Uterus (tissue), 2 donors: ENCODE data around the gene TGM2.

ENCODE experiments used
- CTCF ChIP-seq, 4 experiments: fragments of 200-600 bp in 2 of 4; fragments of 450-650 bp in 2 of 4; sonication (generic) in 2 of 4; IDR thresholded peaks; one replicate each; pipeline ENCODE4 v1.5.1; 2016 to 2019; ENCODE audit warnings: antibody characterized with exemption in 4 of 4, mild to moderate bottlenecking in 2 of 4, moderate library complexity in 1 of 4
- POLR2A ChIP-seq, 2 donors: fragments of 450-650 bp; IDR thresholded peaks; one replicate each; pipeline ENCODE4 v1.6.1; 2016; ENCODE audit warnings: antibody characterized with exemption in 2 of 2, mild to moderate bottlenecking in 1 of 2, moderate library complexity in 1 of 2

DNA sequence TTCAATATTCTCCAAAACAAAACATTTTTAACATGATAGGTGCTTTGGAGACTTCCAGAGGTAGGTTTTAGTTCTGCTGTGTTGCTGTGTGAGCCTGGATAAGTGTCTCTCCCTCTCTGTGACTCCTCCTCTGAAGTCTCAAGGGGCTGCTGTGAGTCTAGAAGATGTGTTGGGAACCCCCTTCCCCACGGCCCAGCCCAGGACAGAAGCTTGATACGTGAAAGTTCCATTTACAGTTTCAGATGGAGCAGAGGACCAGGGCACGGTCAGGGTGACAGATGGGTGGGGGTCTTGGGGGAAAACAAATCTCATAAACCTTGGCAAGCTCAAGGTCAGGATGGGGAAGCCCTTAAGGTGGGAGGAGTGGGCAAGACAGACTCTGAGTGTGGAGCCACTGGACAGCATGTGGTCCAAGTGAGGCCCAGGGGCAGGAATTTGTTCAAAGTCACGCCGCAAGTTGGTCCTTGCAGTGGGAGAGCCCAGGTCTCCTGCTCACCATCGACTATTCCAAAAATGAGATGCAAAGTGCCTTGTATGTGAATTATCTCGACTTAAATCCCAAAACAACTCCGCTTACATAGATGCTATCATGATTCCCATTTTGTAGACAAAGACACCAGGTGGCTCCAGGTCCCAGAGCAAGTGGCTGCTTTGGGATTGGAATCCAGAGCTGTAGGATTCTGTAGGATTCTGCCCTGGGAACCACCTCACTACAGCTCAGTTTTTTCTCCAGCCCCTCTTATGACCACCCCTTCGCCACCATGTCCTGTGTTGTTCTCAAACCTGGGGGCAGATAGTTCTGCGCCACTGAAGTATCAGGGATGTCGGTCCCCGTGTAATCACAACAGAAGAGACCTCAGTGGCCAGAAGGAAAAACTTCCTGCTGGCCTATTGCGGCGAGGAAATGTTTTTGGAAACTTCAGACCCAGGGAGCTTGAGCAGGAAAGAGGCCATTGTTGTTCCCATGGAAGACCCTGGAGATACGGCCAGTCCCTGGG is 1.9 kb downstream of the TGM2 start:
- TF ChIP-seq CTCF (IDR thresholded peaks at IDR 0.05) (no peak), POLR2A (IDR thresholded peaks at IDR 0.05) (no peak)
